Thoracic aorta (tissue), 2 donors: ENCODE results near the gene CALML3. TPM values are rescaled to one million over a fixed set of nuclear protein-coding genes. Genes with fewer than 3 reads are reported as not detected.

Experiments used
- ATAC-seq: fragments of 150-250 bp; one replicate; pipeline ENCODE4 v1.8.0; 2017; ENCODE audit warnings: low read depth; ENCODE audit not compliant: insufficient number of reproducible peaks, low FRiP score
- DNase-seq: peaks from one replicate; pipeline ENCODE4 v3.0.0-alpha.2; 2020; ENCODE audit warnings: low spot score
- H3K27ac ChIP-seq, 2 donors: fragments of 200-600 bp; sonication (generic); 1 replicate in 1 of 2; 2 replicates in 1 of 2; pipeline ENCODE4 v1.5.1; 2016; ENCODE audit warnings: mild to moderate bottlenecking in 2 of 2, moderate library complexity in 2 of 2
- H3K27me3 ChIP-seq: fragments of 200-600 bp; sonication (generic); replicated peaks from 2 replicates; pipeline ENCODE4 v1.6.0; 2016; ENCODE audit warnings: mild to moderate bottlenecking; ENCODE audit not compliant: insufficient read depth
- H3K36me3 ChIP-seq: fragments of 200-600 bp; sonication (generic); one replicate; pipeline ENCODE4 v1.5.1; 2016
- H3K4me1 ChIP-seq, 2 donors: fragments of 200-600 bp; sonication (generic); 1 replicate in 1 of 2; 2 replicates in 1 of 2; pipeline versions ENCODE4 v1.5.1 to v1.6.0; 2016; ENCODE audit warnings: low read depth in 2 of 2, mild to moderate bottlenecking in 1 of 2; ENCODE audit not compliant: control insufficient read depth in 1 of 2
- H3K4me3 ChIP-seq: fragments of 200-600 bp; sonication (generic); 2 replicates; pipeline ENCODE4 v1.5.1; 2016; ENCODE audit warnings: mild to moderate bottlenecking
- H3K9me3 ChIP-seq: fragments of 200-600 bp; sonication (generic); 2 replicates; pipeline ENCODE4 v1.5.1; 2016
- total RNA-seq, 2 donors: library from RNA; depleted of rRNA; stranded (reverse); fragments of >200 nt; gene quantifications; one replicate each; pipeline versions ENCODE4 v1.1.0 to v1.2.3, GENCODE V29; 2016
- TF ChIP-seq, protein P1 (sequence below): fragments of 200-600 bp; sonication (generic); IDR thresholded peaks from one replicate; pipeline ENCODE4 v1.5.1; 2019; ENCODE audit warnings: antibody characterized with exemption

CALML3 gene
- total RNA-seq, 2 donors from 2014 or later: not detected

DNA sequence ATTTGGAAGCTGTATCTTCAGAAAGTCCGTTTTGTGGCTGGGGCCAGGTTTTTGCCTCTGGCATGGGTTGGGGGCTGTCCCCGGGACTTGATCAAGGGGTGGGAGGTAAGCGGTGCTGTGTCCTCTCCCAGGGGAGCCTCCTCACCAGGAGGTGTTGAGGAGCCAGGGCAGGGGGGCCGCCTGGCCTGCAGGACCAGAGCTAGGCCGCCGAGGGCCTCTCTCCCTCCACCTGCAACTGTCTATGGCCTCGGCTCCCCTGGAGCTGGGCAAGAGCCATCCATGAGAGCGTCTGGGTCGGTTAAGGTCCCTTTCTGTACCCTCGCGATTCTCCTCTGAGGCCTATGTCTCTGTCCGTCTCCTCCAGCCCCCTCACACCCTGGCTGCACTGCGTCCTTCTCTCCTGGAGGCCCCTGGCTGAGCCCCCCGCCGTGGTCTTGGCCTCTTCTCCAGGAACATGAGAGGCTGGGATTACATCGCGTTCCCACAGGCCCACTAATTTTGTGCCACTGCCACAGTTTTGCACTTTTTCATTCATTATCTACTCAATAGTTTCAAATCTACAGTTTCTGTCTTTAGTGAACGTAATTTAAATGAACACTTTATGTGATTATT is 46.0 kb upstream of the CALML3 start:
- Histone ChIP-seq H3K27me3 (no peaks in the 10 kb centered on the region), H3K4me1 (no peaks in the 10 kb centered on the region), H3K27ac (no peak overlapping the region), H3K9me3 (no peaks in the 10 kb centered on the region), H3K36me3 (no peaks in the 10 kb centered on the region), H3K4me3 (no peak overlapping the region)
- ATAC-seq: no peak
- no peak for DNase-seq
- TF ChIP-seq, protein P1, sequence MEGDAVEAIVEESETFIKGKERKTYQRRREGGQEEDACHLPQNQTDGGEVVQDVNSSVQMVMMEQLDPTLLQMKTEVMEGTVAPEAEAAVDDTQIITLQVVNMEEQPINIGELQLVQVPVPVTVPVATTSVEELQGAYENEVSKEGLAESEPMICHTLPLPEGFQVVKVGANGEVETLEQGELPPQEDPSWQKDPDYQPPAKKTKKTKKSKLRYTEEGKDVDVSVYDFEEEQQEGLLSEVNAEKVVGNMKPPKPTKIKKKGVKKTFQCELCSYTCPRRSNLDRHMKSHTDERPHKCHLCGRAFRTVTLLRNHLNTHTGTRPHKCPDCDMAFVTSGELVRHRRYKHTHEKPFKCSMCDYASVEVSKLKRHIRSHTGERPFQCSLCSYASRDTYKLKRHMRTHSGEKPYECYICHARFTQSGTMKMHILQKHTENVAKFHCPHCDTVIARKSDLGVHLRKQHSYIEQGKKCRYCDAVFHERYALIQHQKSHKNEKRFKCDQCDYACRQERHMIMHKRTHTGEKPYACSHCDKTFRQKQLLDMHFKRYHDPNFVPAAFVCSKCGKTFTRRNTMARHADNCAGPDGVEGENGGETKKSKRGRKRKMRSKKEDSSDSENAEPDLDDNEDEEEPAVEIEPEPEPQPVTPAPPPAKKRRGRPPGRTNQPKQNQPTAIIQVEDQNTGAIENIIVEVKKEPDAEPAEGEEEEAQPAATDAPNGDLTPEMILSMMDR: no peak

DNA sequence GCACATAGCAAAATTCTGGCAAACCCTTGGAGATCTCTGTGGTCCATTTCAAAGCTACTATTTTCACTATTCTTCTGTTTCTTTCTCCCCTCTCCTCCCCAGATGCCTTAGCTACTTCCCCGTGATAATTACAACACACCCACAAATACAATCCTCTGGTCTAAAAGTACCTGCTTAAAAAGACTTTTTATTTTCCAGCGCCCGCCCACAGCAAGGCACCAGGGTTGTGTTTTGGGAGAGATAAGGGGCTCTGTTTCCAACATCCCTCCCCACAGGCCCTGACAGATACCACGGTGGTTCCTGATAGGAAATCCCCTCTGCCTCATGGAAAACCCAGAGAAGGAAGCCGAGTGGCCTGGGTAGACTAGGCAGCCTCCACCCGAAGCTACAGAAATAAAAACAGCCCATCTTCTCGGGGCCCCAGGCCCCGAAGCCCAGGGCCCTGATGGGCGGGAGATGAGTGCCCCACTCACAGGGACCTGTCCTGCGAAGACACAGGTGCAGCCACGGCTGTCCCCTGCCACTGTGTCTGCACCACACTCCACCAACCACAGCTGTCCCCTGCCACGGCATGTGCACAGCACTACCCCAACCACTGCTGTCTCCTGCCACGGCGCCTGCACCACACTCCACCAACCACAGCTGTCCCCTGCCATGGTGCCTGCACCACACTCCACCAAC is 45.1 kb upstream of the CALML3 start:
- H3K9me3 ChIP-seq: no peaks in the 10 kb centered on the region
- no peak overlapping the region for H3K4me3 ChIP-seq
- no peaks in the 10 kb centered on the region for H3K27me3 ChIP-seq
- no peak for ATAC-seq
- H3K27ac ChIP-seq: no peak overlapping the region
- no peak for DNase-seq
- no peaks in the 10 kb centered on the region for H3K4me1 ChIP-seq
- no peaks in the 10 kb centered on the region for H3K36me3 ChIP-seq
- TF ChIP-seq, protein P1: no peak

DNA sequence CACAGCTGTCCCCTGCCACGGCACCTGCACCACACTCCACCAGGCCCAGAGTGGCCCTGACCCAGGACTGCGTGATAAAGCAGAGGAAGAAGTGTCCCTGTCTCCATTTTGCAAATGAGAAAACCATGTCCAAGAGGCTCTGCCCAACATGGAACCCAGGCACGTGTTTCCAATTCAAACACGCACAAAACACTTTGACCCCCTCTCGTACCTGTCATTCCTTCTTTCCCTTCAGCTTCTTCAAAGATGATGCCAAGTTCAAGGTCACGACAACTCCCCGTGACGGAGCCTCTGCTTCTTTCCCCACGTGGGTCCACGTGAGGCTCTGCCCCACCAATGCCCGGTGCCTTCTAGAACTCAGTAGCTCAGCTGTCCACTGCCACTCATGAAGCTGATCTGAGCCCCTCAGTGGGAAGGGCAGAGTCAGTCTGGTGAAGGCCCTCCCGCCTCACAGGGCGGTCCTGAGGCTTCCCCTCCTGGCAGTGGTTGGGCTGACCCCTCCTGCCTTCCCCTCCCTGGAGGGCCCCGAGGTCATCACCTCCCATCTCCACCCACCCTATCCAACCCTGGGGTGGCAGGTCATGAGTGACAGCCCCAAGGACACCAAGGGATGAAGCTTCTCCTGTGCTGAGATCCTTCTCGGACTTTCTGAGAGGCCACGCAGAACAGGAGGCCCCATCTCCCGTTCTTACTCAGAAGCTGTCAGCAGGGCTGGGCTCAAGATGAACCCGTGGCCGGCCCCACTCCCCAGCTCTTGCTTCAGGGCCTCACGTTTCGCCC is 44.4 kb upstream of the CALML3 start:
- Histone ChIP-seq H3K27ac (no peak overlapping the region), H3K4me1 (no peaks in the 10 kb centered on the region), H3K27me3 (no peaks in the 10 kb centered on the region), H3K36me3 (no peaks in the 10 kb centered on the region), H3K9me3 (no peaks in the 10 kb centered on the region), H3K4me3 (no peak overlapping the region)
- no peak for DNase-seq
- TF ChIP-seq, protein P1: no peak
- ATAC-seq: no peak

DNA sequence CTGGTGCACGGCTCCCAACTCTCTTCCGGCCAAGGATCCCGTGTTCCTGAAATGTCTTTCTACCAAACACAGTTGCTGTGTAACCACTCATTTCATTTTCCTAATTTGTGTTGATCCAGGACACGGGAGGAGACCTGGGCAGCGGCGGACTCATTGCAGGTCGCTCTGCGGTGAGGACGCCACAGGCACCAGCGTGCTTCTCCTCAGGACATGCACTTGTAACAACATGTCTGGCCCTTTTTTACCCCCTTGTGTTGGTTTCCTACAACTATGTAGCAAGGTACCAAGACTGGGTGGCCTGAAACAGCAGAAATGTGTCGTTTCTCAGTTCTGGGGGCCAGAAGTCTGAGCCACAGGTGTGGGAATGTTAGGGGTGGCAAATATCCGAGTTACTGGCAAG is 43.6 kb upstream of the CALML3 start:
- H3K9me3 ChIP-seq: no peaks in the 10 kb centered on the region
- no peak for ATAC-seq
- no peak overlapping the region for H3K4me3 ChIP-seq
- no peaks in the 10 kb centered on the region for H3K27me3 ChIP-seq
- no peaks in the 10 kb centered on the region for H3K36me3 ChIP-seq
- H3K4me1 ChIP-seq: no peaks in the 10 kb centered on the region
- DNase-seq: no peak
- no peak overlapping the region for H3K27ac ChIP-seq
- TF ChIP-seq, protein P1: no peak

DNA sequence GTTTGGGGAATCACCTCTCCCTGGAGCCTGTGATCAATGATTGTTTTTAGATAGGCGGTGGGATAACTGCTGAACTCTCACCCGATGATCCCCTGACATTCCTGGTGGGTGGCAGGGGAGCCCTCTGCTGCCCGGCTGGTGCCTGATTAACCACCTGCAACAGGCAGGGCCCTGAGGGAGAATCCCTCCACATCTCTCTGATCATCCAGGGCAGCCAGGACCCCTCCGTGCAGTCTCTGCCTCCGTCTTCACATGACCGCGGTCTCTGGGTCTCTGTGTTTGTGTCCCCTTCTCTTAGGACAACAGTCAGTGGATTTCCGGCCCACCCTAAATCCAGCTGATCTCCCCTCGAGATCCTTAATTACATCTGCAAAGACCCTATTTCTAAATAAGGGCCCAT is 42.7 kb upstream of the CALML3 start:
- DNase-seq: no peak
- TF ChIP-seq, protein P1: no peak
- H3K9me3 ChIP-seq: no peaks in the 10 kb centered on the region
- H3K4me3 ChIP-seq: no peak overlapping the region
- no peaks in the 10 kb centered on the region for H3K4me1 ChIP-seq
- ATAC-seq: no peak
- no peaks in the 10 kb centered on the region for H3K36me3 ChIP-seq
- H3K27ac ChIP-seq: no peak overlapping the region
- no peaks in the 10 kb centered on the region for H3K27me3 ChIP-seq
